Colonic mucosa (tissue), 4 donors: ENCODE data around the gene GRPEL1. TPM values are rescaled to one million over a fixed set of nuclear protein-coding genes. Genes with fewer than 3 reads are reported as not detected.

Experiments
- DNase-seq: peaks from one replicate; pipeline ENCODE4 v3.0.0-alpha.2; 2020
- H3K27ac ChIP-seq: fragments of 200-600 bp; one replicate; pipeline ENCODE4 v1.8.0; 2021
- H3K27me3 ChIP-seq: fragments of 200-600 bp; one replicate; pipeline ENCODE4 v1.8.0; 2021
- H3K36me3 ChIP-seq: fragments of 200-600 bp; one replicate; pipeline ENCODE4 v1.8.0; 2021
- H3K4me1 ChIP-seq: fragments of 200-600 bp; one replicate; pipeline ENCODE4 v1.8.0; 2021; ENCODE audit warnings: mild to moderate bottlenecking
- H3K4me3 ChIP-seq: fragments of 200-600 bp; one replicate; pipeline ENCODE4 v1.8.0; 2021
- H3K9ac ChIP-seq, 2 donors: one replicate each; pipeline ENCODE4 v1.7.0; 2013; ENCODE audit warnings: control low read depth in 2 of 2, low read depth in 2 of 2, low read length in 2 of 2
- H3K9me3 ChIP-seq: fragments of 200-600 bp; one replicate; pipeline ENCODE4 v1.8.0; 2021
- CTCF ChIP-seq: fragments of 200-600 bp; IDR thresholded peaks from one replicate; pipeline ENCODE4 v1.8.0; 2022; ENCODE audit warnings: antibody characterized with exemption, mild to moderate bottlenecking
- intact Hi-C: fragments of 100-400 bp; cut with DNase I; formaldehyde crosslinking; loops from one replicate; pipeline ENCODE4 v1.14.1; 2022
- total RNA-seq, 2 donors: library from RNA; stranded (reverse); fragmentation: NEBNext Ultra II Directional in 1 of 2; extraction: Animal tissue kit (Norgen Biotek cat#: 25700) in 1 of 2; gene quantifications; one replicate each; pipeline ENCODE4 v1.2.1, GENCODE V29; 2021
- donor health status: healthy.
- donor health status: DM: no; HTN: no; CAD: no.
- donor health status: DM: no; HTN: no; CAD: no.

Gene GRPEL1
- total RNA-seq, 2 donors from 2014 or later, result 45.9 to 50.9 TPM

GRCh38 chr4:7050481-7051143, 17.3 kb downstream of the GRPEL1 start:
- no peak overlapping the region for H3K27ac ChIP-seq
- no peak overlapping the region for H3K4me3 ChIP-seq
- intact Hi-C loops, result no loop called here
- TF ChIP-seq CTCF, result no peak
- H3K9me3 ChIP-seq, result no peaks in the 10 kb centered on the region
- no peak for DNase-seq
- peaks cover under 1% of the 10 kb centered on the region for H3K36me3 ChIP-seq
- H3K9ac ChIP-seq, result no peak overlapping the region
- no peaks in the 10 kb centered on the region for H3K4me1 ChIP-seq
- H3K27me3 ChIP-seq, result no peaks in the 10 kb centered on the region

- Histone ChIP-seq H3K4me1 (peaks cover 8% of the 10 kb centered on the region), H3K4me3 (no peak overlapping the region), H3K9me3 (no peaks in the 10 kb centered on the region), H3K36me3 (no peaks in the 10 kb centered on the region), H3K27me3 (no peaks in the 10 kb centered on the region), H3K9ac (no peak overlapping the region), H3K27ac (no peak overlapping the region)
- no peak for TF ChIP-seq CTCF
- intact Hi-C loops, result no loop called here
- no peak for DNase-seq
These were observed 18.1 kb downstream of the GRPEL1 start for GRCh38 chr4:7049739-7050138.

DNA sequence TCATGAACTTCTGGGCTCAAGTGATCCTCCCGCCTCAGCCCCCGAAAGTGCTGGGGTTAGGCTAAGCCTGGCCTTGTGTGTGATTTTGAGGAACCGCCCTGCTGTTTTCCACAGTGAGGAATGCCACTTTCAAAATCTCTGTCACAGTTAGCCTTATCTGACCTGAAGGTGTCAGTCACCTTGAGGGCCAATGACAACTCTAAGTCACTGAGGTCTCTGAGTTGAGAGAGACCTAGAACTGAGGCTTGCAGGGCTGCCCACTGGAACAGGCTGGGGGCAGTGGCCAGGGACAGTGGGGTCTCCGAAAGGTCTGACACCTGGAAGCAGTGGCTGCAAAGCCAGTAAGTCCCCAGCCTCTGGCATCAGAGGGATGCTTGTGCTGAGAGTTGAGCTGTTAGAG, 18.6 kb downstream of the GRPEL1 start:
- intact Hi-C loops, result no loop called here
- no peak overlapping the region for H3K4me3 ChIP-seq
- H3K27me3 ChIP-seq, result no peaks in the 10 kb centered on the region
- no peak overlapping the region for H3K27ac ChIP-seq
- peaks cover 12% of the 10 kb centered on the region for H3K4me1 ChIP-seq
- no peaks in the 10 kb centered on the region for H3K9me3 ChIP-seq
- H3K36me3 ChIP-seq, result no peaks in the 10 kb centered on the region
- TF ChIP-seq CTCF, result no peak
- H3K9ac ChIP-seq, result no peak overlapping the region
- no peak for DNase-seq

DNA sequence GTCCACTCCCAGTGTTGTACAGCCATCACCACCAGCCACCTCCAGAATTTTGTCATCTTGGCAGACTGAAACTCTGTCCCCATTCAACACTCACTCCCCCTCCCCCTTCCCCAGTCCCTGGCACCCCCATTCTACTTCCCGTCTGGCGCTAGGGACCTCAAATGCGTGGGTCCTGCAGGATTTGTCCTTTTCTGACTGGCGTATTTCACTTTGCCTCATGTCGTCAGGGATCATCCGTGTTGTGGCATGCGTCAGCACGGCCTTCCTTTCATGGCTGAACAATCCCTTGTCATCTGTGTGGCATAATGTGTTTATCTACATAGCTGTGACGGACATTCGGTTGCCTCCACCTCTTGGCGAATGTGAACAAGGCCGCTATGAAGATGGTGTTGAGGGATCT, 19.2 kb downstream of the GRPEL1 start:
- no peaks in the 10 kb centered on the region for H3K36me3 ChIP-seq
- H3K4me1 ChIP-seq, result peaks cover 14% of the 10 kb centered on the region
- no peak overlapping the region for H3K4me3 ChIP-seq
- TF ChIP-seq CTCF, result no peak
- H3K27ac ChIP-seq, result no peak overlapping the region
- DNase-seq, result no peak
- H3K9ac ChIP-seq, result no peak overlapping the region
- no peaks in the 10 kb centered on the region for H3K27me3 ChIP-seq
- no peaks in the 10 kb centered on the region for H3K9me3 ChIP-seq
- intact Hi-C loops, result no loop called here

GRCh38 chr4:7046971-7047370, 20.9 kb downstream of the GRPEL1 start:
- Histone ChIP-seq H3K27ac (no peak overlapping the region), H3K27me3 (no peaks in the 10 kb centered on the region), H3K9me3 (no peaks in the 10 kb centered on the region), H3K36me3 (no peaks in the 10 kb centered on the region), H3K4me3 (no peak overlapping the region), H3K4me1 (peaks cover 15% of the 10 kb centered on the region), H3K9ac (no peak overlapping the region)
- DNase-seq, result no peak
- no peak for TF ChIP-seq CTCF
- intact Hi-C loops, result no loop called here
